ENCODE data around the gene UBAP2L. TPM values are rescaled to one million over a fixed set of nuclear protein-coding genes. Genes with fewer than 3 reads are reported as not detected.
A peak's percentile ranks its signal among the peaks of the same experiment; 100 is the strongest.

Gene UBAP2L
- total RNA-seq, 4 donors from 2014 or later, result 57.8 to 102 (median 88.8) TPM

DNA sequence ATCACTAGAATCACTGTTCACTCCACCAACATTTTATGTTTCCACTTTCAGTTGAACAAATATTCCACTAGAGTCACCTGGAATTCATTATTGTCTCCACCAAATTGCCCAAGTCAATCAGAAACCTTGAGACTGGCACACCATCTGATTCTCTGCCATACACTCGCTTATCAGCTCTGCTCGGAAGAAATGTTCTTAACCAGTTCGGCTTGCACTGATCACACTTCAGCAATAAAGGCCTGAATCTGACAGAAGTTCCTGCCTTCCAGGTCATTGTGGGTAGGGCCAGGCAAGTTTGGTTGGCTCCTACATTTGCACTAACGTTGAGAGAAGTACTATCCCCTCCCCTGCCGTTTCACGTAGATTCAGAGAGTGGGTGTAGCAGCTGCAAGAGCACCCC lies 38.8 kb upstream of the UBAP2L start:
- Histone ChIP-seq H3K27me3 (no peaks in the 10 kb centered on the region), H3K36me3 (no peaks in the 10 kb centered on the region), H3K4me3 (replicated peaks in 1 of 3) (peak overlapping the region; percentile 34 to 94 (median 71)), H3K27ac (peak overlapping the region; percentile 66 to 79 (median 73)), H3K4me1 (peaks cover 29 to 35% of the 10 kb centered on the region in 2 donors), H3K9me3 (no peaks in the 10 kb centered on the region)
- intact Hi-C loops (cut with DNase I), result loop anchor here (5.0 kb wide), 1 partner anchor 40 kb away; the partner anchor contains the start of gene UBAP2L
- TF ChIP-seq CTCF (IDR thresholded peaks at IDR 0.05), result no peak
- TF ChIP-seq POLR2A (IDR thresholded peaks at IDR 0.05), result no peak
- no peak for DNase-seq
- WGBS, 2 donors, result 0 to 5% methylated on average over 4 to 6 of the region's 6 CpGs

- H3K36me3 ChIP-seq, result no peaks in the 10 kb centered on the region
- H3K9me3 ChIP-seq, result no peaks in the 10 kb centered on the region
- H3K4me1 ChIP-seq, result peaks cover 29% of the 10 kb centered on the region in 2 donors
- intact Hi-C loops (cut with DNase I), result loop anchor here (5.0 kb wide), 1 partner anchor 40 kb away; the partner anchor contains the start of gene UBAP2L
- WGBS, 2 donors, result 1% methylated on average over 18 to 30 of the region's 35 CpGs
- TF ChIP-seq CTCF (IDR thresholded peaks at IDR 0.05) (no peak), POLR2A (IDR thresholded peaks at IDR 0.05) (peak in 1 of 2 donors; percentile 4)
- peak overlapping the region; percentile 66 to 79 (median 73) for H3K27ac ChIP-seq
- peak overlapping the region; percentile 34 to 94 (median 71) for H3K4me3 ChIP-seq (replicated peaks in 1 of 3)
- H3K27me3 ChIP-seq, result no peaks in the 10 kb centered on the region
- peak; percentile 58 to 69 for DNase-seq
These were observed 38.3 kb upstream of the UBAP2L start for GRCh38 chr1:154182344-154183045.

DNA sequence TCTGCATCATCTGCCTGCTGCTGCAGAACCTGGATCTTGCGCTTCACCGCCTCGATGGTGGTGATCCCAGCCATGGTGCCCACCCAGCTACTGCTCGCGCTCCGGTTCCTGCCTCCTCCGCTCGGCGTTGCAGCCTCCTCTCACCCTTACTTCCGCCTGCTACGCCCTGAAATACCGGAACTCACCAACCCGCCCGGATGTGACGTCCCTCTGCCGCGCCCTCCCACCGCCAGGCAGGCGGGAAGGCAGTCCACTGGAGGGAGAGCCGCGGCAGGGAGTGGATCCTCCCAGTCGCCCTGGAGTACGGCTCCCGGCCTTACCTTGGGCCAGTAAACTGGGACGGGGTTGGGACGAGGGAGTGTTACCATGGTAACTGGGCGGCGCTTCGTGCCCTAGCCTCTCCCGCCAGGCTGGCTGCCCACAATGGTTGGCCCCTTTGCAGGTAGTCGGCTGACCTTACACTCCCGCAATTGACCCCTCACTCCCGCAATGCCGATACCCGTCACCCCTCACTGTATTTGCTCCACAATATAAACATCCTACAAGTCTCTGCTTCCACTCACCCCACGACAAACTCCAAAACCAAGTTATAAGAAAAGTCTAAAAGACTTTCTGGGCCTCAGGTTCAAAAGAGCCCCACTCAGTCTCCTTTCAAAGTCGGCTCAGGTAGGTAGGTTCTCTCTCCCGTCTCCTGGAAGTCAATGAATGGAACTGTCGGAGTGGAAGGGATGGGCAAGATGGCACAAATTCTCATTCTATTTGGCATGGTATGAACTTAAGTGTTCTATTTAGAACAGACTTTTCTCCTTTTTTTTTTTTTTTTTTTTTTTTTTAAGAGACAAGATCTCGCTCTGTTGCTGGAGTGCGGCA lies 37.5 kb upstream of the UBAP2L start:
- DNase-seq, result peak; percentile 98 to 99
- H3K4me3 ChIP-seq (replicated peaks in 1 of 3), result peak overlapping the region; percentile 34 to 94 (median 71)
- peak; percentile 87 to 99 for TF ChIP-seq POLR2A (IDR thresholded peaks at IDR 0.05)
- TF ChIP-seq CTCF (IDR thresholded peaks at IDR 0.05), result peak in 1 of 6 experiments; percentile 11
- H3K9me3 ChIP-seq, result no peaks in the 10 kb centered on the region
- H3K27ac ChIP-seq, result peak overlapping the region; percentile 66 to 79 (median 73)
- peaks cover 26 to 29% of the 10 kb centered on the region in 2 donors for H3K4me1 ChIP-seq
- WGBS, 2 donors, result 6 to 11% methylated on average over 26 to 41 of the region's 41 CpGs
- no peaks in the 10 kb centered on the region for H3K27me3 ChIP-seq
- intact Hi-C loops (cut with DNase I), result loop anchor here (5.0 kb wide), 1 partner anchor 39 kb away; the partner anchor contains the start of gene UBAP2L
- no peaks in the 10 kb centered on the region for H3K36me3 ChIP-seq

DNA sequence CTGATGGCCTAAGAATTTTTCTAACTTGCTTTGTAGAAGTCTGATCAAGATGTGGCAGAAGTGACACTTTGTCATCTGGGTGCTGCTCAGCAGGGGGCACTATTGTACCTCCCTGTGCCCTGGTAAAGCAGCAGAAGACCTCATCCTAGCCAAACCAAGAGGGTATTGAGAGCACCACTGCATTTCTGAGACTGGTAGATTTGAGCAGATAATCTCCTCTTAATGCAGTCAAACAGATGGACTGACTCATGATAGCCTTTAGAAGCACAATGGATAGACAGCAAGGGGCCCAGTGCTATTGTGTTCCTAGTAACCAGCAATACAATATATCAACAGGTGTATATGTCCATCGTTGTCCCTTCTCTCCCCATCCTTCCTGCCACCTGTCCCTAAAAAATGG lies 34.6 kb upstream of the UBAP2L start:
- H3K4me3 ChIP-seq (replicated peaks in 1 of 3), result no peak overlapping the region
- intact Hi-C loops (cut with DNase I), result no loop called here
- WGBS, 2 donors, result 64 to 81% methylated on average over 1 of the region's 1 CpG

More for the DNA sequence above, 34.6 kb upstream of the UBAP2L start:
- Histone ChIP-seq H3K36me3 (no peaks in the 10 kb centered on the region), H3K9me3 (no peaks in the 10 kb centered on the region), H3K4me1 (peaks cover 7 to 11% of the 10 kb centered on the region in 2 donors), H3K27me3 (no peaks in the 10 kb centered on the region), H3K27ac (no peak overlapping the region)
- DNase-seq, result no peak
- no peak for TF ChIP-seq POLR2A (IDR thresholded peaks at IDR 0.05)
- peak in 3 of 6 experiments; percentile 5 to 17 (median 5) for TF ChIP-seq CTCF (IDR thresholded peaks at IDR 0.05)

Data from thyroid gland (tissue), 4 donors.